Right cardiac atrium (tissue), 5 donors: ENCODE measurements around the gene DIS3L2. TPM values are rescaled to one million over a fixed set of nuclear protein-coding genes. Genes with fewer than 3 reads are reported as not detected.
A peak's percentile ranks its signal among the peaks of the same experiment; 100 is the strongest.
"Not testable (repeated sequence)": the region's sequence is repeated elsewhere in the genome, so short reads cannot be mapped to it uniquely, and the experiment has no call there.

ENCODE experiments used
- ATAC-seq, 2 donors: fragments of 200-7000 bp; cut with Tn5 transposase; one replicate each; pipeline versions ENCODE4 v1.8.0 to v1.9.1; 2020; ENCODE audit warnings: moderate library complexity in 2 of 2, mild to moderate bottlenecking in 1 of 2
- DNase-seq, 3 donors: peaks; one replicate each; pipeline ENCODE4 v3.0.0-alpha.2; 2020
- H3K27ac ChIP-seq: one replicate; pipeline ENCODE4 v1.5.1; 2013; ENCODE audit warnings: mild to moderate bottlenecking, low read length, control low read depth, moderate library complexity
- H3K27me3 ChIP-seq: one replicate; pipeline ENCODE4 v1.6.1; 2013; ENCODE audit not compliant: control insufficient read depth, insufficient read depth
- H3K4me1 ChIP-seq: one replicate; pipeline ENCODE4 v1.6.1; 2013; ENCODE audit warnings: low read length; ENCODE audit not compliant: control insufficient read depth, insufficient read depth
- H3K4me3 ChIP-seq: one replicate; pipeline ENCODE4 v1.5.1; 2013; ENCODE audit warnings: low read length, control low read depth
- H3K9me3 ChIP-seq: one replicate; pipeline ENCODE4 v1.6.1; 2013; ENCODE audit warnings: low read length; ENCODE audit not compliant: control insufficient read depth
- WGBS: extraction: QIAGEN DNeasy Blood & Tissue Kit; methylation state at CpG from one replicate; pipeline ENCODE4 v1.1.7; 2013; 5-methylcytosine and 5-hydroxymethylcytosine counted together
- intact Hi-C, 4 donors: fragments of 100-400 bp; cut with DNase I; formaldehyde crosslinking; loops; one replicate each; pipeline versions ENCODE4 v1.11.0 to v1.14.0; 2022 to 2023
- polyA plus RNA-seq: library from polyadenylated mRNA; stranded (reverse); fragments of 200-250 nt; gene quantifications from one replicate; pipeline ENCODE4 v1.2.3, GENCODE V29; 2013
- total RNA-seq, 4 donors: library from RNA; stranded (reverse); fragmentation: NEBNext Ultra II Directional; extraction: Animal tissue kit (Norgen Biotek cat#: 25700); gene quantifications; one replicate each; pipeline ENCODE4 v1.2.1, GENCODE V29; 2021
- donor health status: healthy with polysubstance abuse.
- donor health status: DM: no; HTN: yes; CAD: no.
- donor health status: DM: no; HTN: no; CAD: no.
- donor health status: DM: no; HTN: yes; CAD: no; lungs with severe emphysema.
- donor health status: DM: yes; HTN: yes; CAD: no.

Gene DIS3L2
- total and polyA plus RNA-seq, 5 donors: 11.0 to 25.4 (median 20.5) TPM

GRCh38 chr2:232318169-232318855, 356.8 kb downstream of the DIS3L2 start:
- intact Hi-C loops: no loop called here
- H3K4me3 ChIP-seq: no peak overlapping the region
- no peaks in the 10 kb centered on the region for H3K9me3 ChIP-seq
- ATAC-seq: no peak
- no peak overlapping the region for H3K27ac ChIP-seq
- no peak for DNase-seq
- no peaks in the 10 kb centered on the region for H3K27me3 ChIP-seq
- WGBS: 96% methylated on average over 12 of the region's 12 CpGs
- no peaks in the 10 kb centered on the region for H3K4me1 ChIP-seq

GRCh38 chr2:232319067-232319802, 357.7 kb downstream of the DIS3L2 start:
- H3K27me3 ChIP-seq: no peaks in the 10 kb centered on the region
- H3K9me3 ChIP-seq: no peaks in the 10 kb centered on the region
- ATAC-seq (no peak), DNase-seq (peak in 1 of 3 donors; percentile 45)
- no peak overlapping the region for H3K27ac ChIP-seq
- 91% methylated on average over 4 of the region's 4 CpGs for WGBS
- intact Hi-C loops: no loop called here
- no peak overlapping the region for H3K4me3 ChIP-seq
- no peaks in the 10 kb centered on the region for H3K4me1 ChIP-seq

GRCh38 chr2:232319803-232320442, 358.4 kb downstream of the DIS3L2 start:
- DNase-seq (peak in 2 of 3 donors; percentile 57 to 80), ATAC-seq (peak; percentile 68 to 81)
- Histone ChIP-seq H3K4me3 (no peak overlapping the region), H3K27ac (no peak overlapping the region), H3K27me3 (no peaks in the 10 kb centered on the region), H3K4me1 (no peaks in the 10 kb centered on the region), H3K9me3 (no peaks in the 10 kb centered on the region)
- intact Hi-C loops: loop anchor here in 2 of 4 donors (10.0 kb wide), 2 partner anchors 185 to 395 kb away; partner anchors contain the start of gene NPPC (in 1 of the 2)
- WGBS: 63% methylated on average over 10 of the region's 10 CpGs

- ATAC-seq (peak in 1 of 2 donors; percentile 68), DNase-seq (no peak)
- Histone ChIP-seq H3K4me3 (no peak overlapping the region), H3K9me3 (no peaks in the 10 kb centered on the region), H3K4me1 (no peaks in the 10 kb centered on the region), H3K27ac (no peak overlapping the region), H3K27me3 (no peaks in the 10 kb centered on the region)
- 40% methylated on average over 2 of the region's 2 CpGs for WGBS
- intact Hi-C loops: loop anchor here in 2 of 4 donors (10.0 kb wide), 2 partner anchors 186 to 396 kb away; partner anchors contain the start of gene NPPC (in 1 of the 2)
These were observed 358.9 kb downstream of the DIS3L2 start for GRCh38 chr2:232320443-232320803.

- Histone ChIP-seq H3K4me1 (no peaks in the 10 kb centered on the region), H3K27me3 (no peaks in the 10 kb centered on the region), H3K9me3 (no peaks in the 10 kb centered on the region), H3K27ac (no peak overlapping the region), H3K4me3 (no peak overlapping the region)
- intact Hi-C loops: loop anchor here in 2 of 4 donors (10.0 kb wide), 2 partner anchors 186 to 396 kb away; partner anchors contain the start of gene NPPC (in 1 of the 2)
- ATAC-seq (peak in 1 of 2 donors; percentile 57), DNase-seq (peak in 1 of 3 donors; percentile 42)
- 92% methylated on average over 18 of the region's 18 CpGs for WGBS
These were observed 359.8 kb downstream of the DIS3L2 start for GRCh38 chr2:232321156-232321816.

- Histone ChIP-seq H3K27me3 (no peaks in the 10 kb centered on the region), H3K27ac (no peak overlapping the region), H3K4me3 (no peak overlapping the region), H3K4me1 (no peaks in the 10 kb centered on the region), H3K9me3 (no peaks in the 10 kb centered on the region)
- intact Hi-C loops: loop anchor here in 2 of 4 donors (10.0 kb wide), 2 partner anchors 187 to 397 kb away; partner anchors contain the start of gene NPPC (in 1 of the 2)
- ATAC-seq (no peak), DNase-seq (no peak)
- 95% methylated on average over 9 of the region's 9 CpGs for WGBS
These were observed 360.5 kb downstream of the DIS3L2 start for GRCh38 chr2:232321817-232322559.

GRCh38 chr2:232322560-232323327, 361.2 kb downstream of the DIS3L2 start:
- intact Hi-C loops: loop anchor here in 2 of 4 donors (10.0 kb wide), 2 partner anchors 188 to 398 kb away; partner anchors contain the start of gene NPPC (in 1 of the 2)
- Histone ChIP-seq H3K27ac (no peak overlapping the region), H3K4me1 (no peaks in the 10 kb centered on the region), H3K9me3 (no peaks in the 10 kb centered on the region), H3K4me3 (no peak overlapping the region), H3K27me3 (no peaks in the 10 kb centered on the region)
- DNase-seq (no peak), ATAC-seq (no peak)
- 92% methylated on average over 18 of the region's 18 CpGs for WGBS

- peak in 1 of 3 donors; percentile 16 for DNase-seq
- no peaks in the 10 kb centered on the region for H3K9me3 ChIP-seq
- no peak for ATAC-seq
- H3K4me1 ChIP-seq: no peaks in the 10 kb centered on the region
- H3K27me3 ChIP-seq: no peaks in the 10 kb centered on the region
- intact Hi-C loops: loop anchor here in 2 of 4 donors (10.0 kb wide), 2 partner anchors 188 to 398 kb away; partner anchors contain the start of gene NPPC (in 1 of the 2)
- no peak overlapping the region for H3K27ac ChIP-seq
- H3K4me3 ChIP-seq: no peak overlapping the region
- 99% methylated on average over 4 of the region's 4 CpGs for WGBS
These were observed 361.8 kb downstream of the DIS3L2 start for GRCh38 chr2:232323328-232323650.

GRCh38 chr2:232323967-232324366, 362.5 kb downstream of the DIS3L2 start:
- not testable (repeated sequence) for H3K9me3 ChIP-seq, H3K27ac ChIP-seq, H3K27me3 ChIP-seq, H3K4me3 ChIP-seq, ATAC-seq, H3K4me1 ChIP-seq
- DNase-seq: peak in 1 of 3 donors; percentile 20
- intact Hi-C loops: loop anchor here in 2 of 4 donors (10.0 kb wide), 2 partner anchors 189 to 399 kb away; partner anchors contain the start of gene NPPC (in 1 of the 2)
- WGBS: 72% methylated on average over 6 of the region's 6 CpGs
